GM21723 (cell line): Measurements from ENCODE around the gene DDX27.

Experiments
- ATAC-seq: cut with Tn5 transposase; IDR thresholded peaks from one replicate; pipeline ENCODE4 v1.9.1; 2021; ENCODE audit warnings: mild to moderate bottlenecking, moderate library complexity; ENCODE audit not compliant: unreplicated experiment

Gene DDX27

DNA sequence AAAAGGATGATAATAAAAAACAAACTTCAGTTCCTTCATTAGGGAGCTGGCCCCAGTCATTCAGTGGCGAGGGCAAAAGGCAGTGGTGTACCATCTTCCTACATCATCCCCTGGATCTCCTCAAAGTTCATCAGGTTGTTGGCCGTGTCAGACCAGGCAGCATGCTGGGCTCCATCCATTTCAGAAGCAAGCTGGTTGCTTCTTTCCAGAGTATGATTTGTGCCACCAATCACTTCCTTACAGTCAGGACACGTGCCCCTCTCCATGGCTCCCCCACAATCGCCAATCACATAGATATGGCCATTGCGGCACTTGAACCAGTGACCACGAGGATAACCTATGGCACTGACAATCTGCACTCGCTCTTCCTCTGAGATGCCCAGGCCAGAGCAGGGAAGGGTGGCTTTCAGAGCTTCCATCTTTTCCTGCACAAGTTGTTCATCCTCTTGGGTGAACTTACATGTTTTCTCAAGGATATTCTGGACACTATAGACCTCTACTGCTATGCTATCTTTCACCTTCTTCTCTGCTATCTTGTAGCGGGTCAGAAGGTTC lies 28.0 kb downstream of the DDX27 start:
- no peak for ATAC-seq

DNA sequence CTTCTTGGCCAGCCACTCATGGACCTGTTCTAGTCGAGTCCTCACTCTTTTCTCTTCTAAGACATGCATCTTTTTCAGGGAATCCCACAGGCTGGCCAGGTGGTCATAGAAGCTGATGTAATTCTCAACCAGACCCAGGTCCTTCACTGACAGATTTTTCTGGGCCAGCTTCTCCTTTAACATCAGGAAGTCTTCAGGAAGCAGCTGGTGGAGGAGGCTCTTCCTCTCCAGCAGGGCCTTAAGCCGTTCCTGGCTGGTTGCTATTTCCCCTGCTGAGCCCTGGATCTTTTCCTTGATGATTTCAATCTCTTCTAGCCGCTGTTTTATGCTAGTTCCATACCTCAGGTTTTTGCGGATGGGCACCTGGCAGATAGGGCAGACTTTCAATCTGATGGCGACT lies 28.6 kb downstream of the DDX27 start:
- ATAC-seq, result no peak

DNA sequence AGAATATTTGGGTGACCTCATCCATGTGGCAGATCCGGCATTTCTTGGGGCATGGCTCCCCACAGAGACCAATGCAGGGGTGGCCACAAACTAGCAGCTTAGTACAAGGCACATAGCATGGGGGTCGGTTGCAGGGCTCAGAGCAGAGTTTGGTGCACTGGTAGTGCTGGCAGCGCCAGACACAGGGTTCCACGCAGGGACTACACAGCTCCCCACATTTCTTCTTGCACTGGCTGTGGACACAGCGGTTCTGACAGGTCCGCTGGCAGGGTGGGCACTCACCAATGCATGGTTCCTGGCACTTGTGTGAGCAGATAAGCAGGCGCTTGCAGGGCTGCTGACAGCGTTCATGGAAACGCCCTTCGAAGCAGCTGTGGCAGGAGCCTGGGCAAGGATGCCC lies 29.1 kb downstream of the DDX27 start:
- ATAC-seq, result no peak

DNA sequence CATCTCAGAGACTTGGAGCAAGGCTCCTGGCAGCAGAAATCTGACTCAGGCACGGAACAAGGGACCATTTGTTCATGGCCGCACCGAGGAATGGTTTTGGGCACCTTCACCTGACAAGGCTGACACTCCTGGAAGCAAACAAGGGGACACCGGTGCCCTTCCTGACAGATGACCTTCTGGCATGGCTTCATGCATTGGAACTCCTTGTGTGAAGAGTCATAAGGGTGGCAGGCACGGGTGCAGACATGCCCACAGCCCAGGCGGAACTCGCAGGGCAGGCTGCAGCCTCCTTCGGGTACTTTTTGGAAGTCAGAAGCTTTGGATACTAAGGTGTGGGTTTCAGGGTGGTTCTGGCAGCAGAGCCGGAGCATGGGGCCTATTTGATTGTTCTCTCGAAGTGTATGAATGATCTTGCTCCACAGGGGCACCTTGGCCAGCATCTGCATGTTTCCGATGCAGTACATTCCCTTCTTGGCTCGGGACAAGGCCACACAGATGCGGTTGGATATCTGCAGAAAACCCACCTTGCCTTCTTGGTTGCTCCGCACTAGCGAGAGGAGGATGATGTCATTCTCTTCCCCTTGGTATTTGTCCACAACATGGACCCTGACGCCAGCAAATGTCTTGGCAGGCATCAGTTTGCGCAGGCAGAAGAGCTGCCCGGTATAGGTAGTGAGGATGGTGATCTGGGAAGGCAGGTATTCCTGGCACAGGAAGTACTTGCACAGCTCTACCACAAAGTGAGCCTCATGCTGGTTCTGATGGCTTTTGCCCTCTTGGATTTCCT lies 29.9 kb downstream of the DDX27 start:
- ATAC-seq, result no peak

DNA sequence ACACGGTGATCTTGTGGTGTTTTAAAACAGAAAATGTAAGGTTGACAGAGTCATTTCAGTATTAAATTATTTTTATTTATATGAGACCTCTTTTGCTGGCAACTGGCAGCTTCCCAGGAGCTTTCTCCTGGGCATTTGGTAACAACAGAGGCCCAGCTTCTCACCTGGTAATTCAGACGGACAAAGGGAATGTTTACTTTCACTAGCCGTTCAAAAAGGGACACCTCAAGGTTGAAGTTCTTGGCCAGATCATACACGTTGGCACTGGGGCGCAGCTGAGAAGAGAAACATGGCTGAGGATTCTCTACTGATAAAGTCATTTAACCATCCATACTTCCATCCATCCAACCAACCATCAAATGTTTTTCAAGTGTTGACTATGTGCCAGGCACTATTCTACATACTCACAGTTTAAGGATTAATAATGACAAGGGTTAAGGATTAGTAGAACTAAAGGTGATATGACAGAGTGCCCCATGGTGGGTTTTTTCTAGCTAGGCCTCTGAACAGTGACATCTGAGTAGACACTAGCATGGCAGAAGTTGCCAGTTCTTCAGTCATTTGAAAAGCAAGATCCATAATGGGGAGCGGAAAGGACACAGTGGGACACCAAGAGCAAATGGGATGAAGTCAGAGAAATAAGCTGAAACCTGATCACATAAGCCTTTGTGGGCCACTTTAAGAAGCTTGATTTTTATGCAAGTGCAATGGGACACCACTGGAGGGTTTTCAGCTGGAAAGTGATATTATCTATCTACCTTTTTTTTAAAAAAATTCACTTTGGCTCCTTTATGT lies 33.5 kb downstream of the DDX27 start:
- no peak for ATAC-seq

DNA sequence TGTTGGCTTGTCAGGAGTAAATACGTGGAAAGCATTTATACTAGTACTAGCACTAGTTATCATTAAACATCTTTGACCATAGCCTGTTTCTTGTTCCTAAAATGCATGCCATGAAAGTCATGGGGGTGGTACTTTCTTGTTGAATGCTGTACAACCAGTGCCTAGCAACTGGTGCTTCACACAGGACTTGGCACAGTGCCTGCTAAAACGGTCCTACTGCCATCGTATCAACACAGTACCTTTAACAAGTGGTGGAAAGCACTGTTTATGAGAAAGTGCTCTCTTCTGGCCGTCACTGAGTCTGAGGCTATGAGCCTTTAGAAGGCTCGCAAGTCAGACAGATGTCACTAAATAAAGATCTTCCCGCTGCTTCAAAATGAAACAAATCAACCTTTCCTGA lies 37.0 kb downstream of the DDX27 start:
- ATAC-seq, result no peak

DNA sequence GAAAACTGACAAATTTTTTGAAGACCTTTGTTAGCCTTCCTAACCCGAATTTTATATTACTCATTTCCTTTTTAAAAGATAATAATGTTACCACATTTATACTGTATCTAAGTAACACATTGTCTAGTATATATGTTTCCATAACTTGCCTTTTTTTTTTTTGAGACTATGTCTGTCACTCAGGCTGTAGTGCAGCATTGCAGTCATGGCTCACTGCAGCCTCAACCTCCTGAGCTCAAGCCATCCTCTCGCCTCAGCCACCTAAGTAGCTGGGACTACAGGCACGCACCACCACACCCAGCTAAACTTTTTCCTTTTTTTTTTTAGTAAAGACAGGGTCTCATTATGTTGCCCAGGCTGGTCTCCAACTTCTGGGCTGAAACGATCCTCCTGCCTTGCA lies 40.1 kb downstream of the DDX27 start:
- ATAC-seq, result no peak

DNA sequence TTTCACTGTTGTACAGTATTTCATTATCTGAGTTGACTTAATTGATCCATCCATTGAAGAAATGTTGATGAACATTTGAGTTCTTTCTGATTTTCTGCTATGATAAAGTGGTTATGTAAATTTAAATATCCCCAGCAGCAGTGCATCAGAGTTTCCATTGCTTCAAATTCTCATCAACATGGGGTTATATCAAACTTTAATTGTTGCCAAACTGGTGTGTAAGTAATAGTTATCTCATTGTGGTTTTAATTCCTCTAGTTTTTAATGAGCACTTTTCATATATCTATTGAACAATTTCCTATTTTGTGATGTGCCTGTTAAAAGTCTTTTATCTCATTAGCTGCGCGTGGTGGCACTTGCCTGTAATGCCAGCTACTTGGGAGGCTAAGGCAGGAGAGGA lies 40.6 kb downstream of the DDX27 start:
- no peak for ATAC-seq

DNA sequence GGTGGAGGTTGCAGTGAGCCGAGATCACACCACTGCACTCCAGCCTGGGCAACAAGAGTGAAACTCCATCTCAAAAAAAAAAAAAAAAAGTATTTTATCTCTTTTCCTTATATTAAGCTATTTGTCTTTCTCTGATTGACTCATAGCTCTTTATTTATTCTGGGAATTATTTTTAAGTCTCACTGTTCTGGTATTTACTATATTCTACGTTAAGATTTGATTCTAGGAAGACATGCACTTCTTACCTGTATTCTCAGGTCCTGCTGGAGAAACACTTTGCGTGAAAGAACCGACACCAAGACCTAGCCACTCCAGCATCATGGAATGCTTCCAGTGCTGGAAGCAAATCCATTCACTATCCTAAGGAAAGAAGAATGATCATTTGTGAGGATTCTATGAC lies 41.0 kb downstream of the DDX27 start:
- no peak for ATAC-seq

DNA sequence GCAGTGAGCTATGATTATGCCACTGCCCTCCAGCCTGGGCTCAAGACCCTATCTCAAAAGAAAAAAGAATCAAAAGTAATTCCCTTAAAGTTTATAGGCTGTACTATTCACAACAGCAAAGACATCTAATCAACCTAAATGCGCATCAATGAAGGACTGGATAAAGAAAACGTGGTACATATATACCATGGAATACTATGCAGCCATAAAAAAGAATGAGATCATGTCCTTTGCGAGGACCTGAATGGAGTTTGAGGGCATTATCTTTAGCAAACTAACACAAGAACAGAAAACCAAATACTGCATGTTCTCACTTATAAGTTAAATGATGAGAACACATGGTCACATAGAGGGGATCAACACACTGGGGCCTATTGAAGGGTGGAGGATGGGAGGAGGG lies 42.0 kb downstream of the DDX27 start:
- no peak for ATAC-seq

DNA sequence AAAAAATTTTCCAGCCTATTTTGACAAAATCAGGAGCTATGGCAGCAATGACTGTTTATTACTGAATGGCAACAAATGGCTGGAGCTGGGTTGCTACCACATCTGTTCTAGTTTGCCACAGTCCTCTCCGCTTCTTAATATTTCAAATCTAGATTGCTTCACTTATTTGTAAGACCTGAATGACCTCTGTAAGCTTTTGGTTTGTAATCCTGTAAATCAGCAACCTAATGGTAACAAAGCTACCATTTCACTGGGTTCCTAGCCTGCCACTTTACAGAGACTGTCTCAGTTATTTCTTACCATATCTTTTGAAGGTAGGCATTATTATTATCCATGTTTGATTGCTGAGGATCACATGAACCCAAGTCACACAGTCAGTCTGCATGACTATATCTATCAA lies 43.2 kb downstream of the DDX27 start:
- no peak for ATAC-seq

DNA sequence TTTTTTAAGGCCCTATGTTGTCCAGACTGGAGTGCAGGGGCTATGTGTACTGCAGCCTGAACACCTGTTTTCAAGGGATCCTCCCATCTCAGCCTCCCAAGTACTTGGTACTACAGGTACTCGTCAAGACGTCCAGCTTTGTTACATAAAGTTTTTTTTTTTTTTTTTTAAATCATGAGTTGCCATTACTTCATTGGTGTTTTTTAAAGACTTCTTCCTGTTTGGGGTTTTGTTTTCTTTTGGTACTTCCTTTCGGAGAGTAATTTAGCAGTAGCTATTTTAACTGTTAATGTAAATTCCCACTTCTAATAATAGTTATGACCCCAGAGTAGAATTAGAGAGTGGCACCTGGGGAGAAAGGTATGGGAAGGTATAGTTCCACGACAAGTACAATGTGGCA lies 48.1 kb downstream of the DDX27 start:
- ATAC-seq, result peak; percentile 58

DNA sequence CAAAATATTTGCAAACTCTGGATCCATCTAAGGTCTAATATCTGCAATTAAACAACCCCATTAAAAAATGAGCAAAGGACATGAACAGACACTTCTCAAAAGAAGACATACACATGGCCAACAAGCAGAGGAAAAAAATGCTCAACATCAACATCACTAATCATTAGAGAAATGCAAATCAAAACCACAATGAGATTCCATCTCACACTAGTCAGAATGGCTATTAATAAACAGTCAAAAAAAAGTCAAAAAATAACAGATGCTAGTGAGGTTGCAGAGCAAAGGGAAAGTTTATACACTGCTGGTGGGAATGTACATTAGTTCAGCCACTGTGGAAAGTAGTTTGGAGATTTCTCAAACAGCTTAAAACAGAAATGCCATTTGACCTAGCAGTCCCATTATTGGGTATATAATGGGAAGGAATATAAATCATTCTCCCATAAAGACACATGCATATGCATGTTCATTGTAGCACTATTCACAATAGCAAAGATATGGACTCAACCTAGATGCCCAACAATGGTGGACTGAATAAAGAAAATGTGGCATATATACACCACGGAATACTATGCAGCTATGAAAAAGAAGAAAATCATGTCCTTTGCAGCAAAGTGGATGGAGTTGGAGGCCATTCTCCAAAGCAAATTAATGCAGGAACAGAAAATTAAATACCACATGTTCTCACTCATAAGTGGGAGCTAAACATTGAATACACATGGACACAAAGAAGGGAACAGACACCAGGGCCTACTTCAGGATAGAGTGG lies 49.6 kb downstream of the DDX27 start:
- no peak for ATAC-seq

DNA sequence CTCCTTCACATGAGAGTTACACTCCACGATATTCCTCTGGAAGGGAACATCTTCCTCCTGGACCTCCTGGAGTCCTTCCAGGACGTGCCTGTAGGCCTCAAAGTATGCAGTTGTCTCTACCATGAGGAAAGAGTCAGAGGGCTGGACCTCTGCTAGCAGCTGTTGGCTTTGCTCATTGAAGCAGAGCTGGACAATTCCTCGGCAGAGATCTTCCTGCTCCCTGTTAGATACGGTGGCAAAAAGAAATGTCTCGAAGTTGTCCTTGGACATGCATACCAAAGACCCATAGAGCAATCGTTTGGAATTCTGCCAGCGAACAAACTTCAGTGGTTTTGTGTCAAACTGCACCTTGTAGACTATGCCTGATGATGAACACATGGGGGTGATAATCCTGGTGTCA lies 51.0 kb downstream of the DDX27 start:
- no peak for ATAC-seq

DNA sequence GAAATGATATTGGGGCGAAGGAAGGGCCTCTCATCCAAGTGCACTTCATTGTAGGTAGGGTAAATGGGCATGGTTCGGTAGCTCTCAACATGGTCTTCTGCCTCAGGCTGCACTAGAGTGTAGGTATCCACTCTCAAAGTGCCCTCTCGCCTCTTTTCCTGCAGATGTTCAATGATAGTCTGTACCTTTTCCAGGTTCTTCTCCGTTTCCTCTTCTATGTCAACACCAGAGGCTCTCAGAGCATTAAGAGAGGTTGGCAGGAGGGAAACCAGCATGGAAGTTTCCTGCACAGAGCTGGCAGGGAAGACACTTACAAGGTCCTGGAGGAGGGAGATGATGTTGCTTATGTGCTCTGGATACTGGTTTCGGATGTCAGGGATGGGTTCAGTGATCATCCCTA lies 51.5 kb downstream of the DDX27 start:
- no peak for ATAC-seq

DNA sequence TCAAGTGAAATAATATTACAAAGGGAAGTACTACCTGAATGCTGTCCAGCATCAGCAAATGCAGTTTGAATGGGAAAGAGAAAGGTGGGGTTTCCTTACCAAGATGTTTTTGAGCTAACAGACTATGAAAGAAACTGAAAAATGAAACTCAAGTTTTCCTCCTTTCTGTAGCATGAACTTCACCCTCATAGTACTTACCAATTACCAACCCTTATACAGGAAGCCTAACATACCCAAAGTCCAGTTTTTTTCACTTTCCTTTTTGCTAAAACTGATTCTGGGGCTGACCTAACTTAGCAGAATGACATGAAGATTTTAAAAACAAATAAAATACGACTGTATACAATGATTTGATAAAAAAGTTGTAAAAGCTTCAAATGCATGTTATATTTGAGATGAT lies 53.4 kb downstream of the DDX27 start:
- no peak for ATAC-seq

DNA sequence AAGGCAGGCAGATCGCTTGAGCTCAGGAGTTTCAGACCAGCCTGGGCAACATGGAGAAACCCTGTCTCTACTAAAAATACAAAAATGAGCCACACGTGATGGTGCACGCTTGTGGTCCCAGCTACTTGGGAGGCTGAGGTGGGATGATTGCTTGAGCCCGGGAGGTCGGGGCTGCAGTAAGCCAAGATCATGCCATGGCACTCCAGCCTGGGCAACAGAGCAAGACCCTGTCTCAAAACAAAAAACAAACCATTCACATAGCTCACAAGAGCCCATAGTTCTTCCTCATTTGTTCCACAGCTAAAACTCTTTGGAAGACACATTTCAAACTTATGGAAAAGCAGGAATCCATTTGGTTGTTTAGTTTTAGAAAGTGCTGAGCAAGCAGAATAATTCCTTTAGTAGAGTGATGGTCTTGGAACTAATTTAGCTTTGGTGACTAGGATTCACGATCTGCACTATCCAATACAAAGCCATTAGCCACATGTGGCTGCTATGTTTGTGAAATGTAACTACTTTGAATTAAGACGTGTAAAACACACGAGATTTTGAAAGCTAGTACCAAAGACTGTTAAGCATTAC lies 54.6 kb downstream of the DDX27 start:
- no peak for ATAC-seq

DNA sequence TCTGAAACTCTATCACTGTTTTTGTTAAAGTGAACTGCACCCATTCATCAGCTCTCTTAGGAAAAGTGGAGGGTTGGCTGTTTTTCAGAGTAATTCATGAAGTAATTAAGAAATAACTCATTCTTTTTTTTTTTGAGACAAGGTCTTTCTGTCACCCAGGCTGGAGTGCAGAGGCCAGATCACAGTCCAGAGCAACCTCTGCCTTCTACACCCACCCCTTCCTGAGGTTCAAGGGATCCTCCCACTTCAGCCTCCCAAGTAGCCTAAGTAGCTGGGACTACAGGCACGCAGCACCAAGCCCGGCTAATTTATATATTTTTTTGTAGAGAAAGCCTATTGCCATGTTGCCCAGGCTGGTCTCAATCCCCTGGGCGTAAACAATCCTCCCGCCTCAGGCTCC lies 56.0 kb downstream of the DDX27 start:
- no peak for ATAC-seq

DNA sequence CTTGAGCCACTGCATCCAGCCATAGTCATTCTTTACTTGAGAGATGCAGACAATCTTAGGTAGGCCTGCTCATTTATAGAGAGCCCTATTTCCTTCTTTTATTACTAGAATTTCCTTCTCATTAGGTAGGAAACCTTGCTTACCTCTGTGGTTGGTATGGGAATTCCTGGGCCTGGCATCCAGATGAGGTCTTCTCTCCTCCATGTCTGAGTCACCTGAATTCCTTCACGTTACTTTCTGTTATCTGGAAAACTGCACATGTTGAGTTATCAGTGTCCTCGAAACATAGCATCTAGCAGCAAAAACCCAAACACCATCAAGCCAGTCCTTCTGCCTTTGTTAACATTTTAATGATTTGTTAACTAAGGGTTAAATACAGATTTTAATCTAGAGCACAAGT lies 56.4 kb downstream of the DDX27 start:
- no peak for ATAC-seq

DNA sequence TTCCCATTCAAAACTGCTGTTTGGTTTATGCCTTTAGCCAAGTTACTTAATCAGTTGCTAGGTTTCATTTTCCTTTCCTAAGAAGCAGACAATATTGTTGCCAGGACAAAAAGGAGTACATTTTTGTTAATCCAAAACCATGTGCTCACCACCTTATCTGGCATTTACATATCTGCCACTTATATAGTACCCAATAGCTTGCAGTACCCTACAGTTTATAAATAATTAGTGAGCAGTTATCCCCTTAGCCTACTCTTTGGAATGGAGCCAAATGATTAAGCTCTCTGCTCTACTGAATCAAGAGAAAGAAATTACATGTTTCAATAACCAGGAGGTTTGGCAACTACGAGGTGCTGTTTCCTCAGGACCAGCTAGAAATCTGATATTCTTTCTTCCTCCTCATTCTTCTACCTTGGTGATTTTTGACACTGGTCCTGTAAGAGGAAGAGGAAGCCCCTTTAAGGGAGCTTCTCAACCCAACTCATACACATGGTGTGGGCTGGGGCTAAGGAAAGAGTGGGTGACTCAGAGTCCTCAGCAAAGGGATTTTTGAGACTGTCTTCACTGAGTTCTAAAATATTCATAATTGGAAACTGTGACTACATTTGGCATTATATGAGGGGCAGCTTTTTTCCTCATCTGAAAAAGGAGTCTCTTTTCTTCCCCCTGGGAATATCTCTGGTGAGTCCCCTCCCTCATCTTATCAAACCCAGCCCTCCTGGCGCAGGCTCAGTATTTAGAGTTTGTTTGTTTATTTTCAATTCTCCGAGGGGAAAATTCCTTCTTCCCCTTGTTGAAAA lies 57.1 kb downstream of the DDX27 start:
- no peak for ATAC-seq
